GM18870 (cell line): ENCODE data around the gene GYPC.
"Not testable (repeated sequence)": the region's sequence is repeated elsewhere in the genome, so short reads cannot be mapped to it uniquely, and the experiment has no call there.

Experiments
- ATAC-seq: cut with Tn5 transposase; IDR thresholded peaks from one replicate; pipeline ENCODE4 v1.9.1; 2021; ENCODE audit warnings: moderate library complexity; ENCODE audit not compliant: unreplicated experiment

Gene GYPC

GRCh38 chr2:126696644-126697520 lies 40.9 kb downstream of the GYPC start:
- ATAC-seq = no peak

- ATAC-seq = no peak
Observed at GRCh38 chr2:126698376-126698775, 42.4 kb downstream of the GYPC start.

DNA sequence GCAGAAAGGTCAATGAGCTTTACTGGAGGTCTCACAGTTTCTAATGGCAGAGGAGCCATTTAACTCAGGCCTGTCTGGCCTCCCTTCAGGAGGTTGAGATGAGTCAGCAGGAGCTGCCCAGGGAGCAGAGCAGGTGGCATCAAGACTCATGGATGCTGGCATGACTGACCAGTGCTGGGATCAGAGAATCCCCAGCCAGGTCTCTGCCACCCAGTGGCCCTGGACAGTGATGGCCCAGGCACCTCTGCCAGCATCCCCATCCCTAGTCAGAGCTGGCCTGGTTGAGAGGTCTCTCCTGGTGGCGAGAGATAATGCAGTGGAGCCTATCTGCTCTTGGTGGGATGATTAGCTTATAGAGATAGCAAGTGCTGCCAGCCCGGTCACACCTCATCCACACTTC lies 43.1 kb downstream of the GYPC start:
- no peak for ATAC-seq

- no peak for ATAC-seq
Observed at GRCh38 chr2:126699716-126700581, 44.0 kb downstream of the GYPC start.

GRCh38 chr2:126700677-126701076 lies 44.7 kb downstream of the GYPC start:
- no peak for ATAC-seq

DNA sequence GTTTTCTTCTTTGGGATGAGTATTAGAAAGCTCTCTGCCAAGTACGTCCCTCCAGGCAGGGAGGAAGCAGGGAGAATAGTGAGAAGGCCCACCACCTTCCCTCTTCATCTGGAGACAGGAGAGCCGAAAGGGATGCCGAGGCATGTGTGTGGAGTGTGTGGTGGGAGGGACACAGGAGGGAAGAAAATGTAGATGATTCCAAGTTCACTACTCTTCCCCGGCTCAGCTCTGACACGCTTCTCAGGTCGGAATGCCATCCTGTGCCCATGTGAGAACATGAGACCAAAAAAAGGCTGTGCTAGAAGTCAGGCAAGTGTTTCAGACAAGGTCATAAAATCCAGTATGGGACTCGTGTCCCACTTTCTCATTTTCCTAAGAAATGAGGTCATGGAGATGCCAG lies 47.4 kb downstream of the GYPC start:
- ATAC-seq = no peak

GRCh38 chr2:126704434-126705160 lies 48.6 kb downstream of the GYPC start:
- no peak for ATAC-seq

- ATAC-seq = no peak
Observed at GRCh38 chr2:126707191-126707590, 51.2 kb downstream of the GYPC start.

GRCh38 chr2:126707941-126708340 lies 52.0 kb downstream of the GYPC start:
- ATAC-seq = no peak

GRCh38 chr2:126714191-126714965 lies 58.4 kb downstream of the GYPC start:
- ATAC-seq = no peak

DNA sequence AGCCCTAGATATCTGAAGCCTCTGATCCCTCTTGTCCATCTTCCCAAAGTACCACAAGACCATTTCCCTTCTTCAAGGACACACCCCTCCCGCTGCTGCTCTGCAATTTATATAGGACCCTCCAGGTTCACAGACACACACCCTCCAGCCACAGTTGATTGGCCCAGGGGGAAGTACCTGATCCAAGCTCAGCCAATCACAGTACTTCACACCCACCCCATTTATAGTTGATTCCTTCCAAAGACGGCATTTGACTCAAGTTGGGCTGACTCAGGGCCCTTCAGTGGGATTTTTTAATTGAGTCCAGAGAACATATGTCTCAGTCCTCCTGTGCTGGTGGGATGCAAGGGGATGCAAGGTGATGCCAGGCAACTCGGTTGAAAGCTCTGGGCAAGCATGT lies 59.2 kb downstream of the GYPC start:
- no peak for ATAC-seq

- no peak for ATAC-seq
Observed at GRCh38 chr2:126715576-126716406, 59.8 kb downstream of the GYPC start.

GRCh38 chr2:126717277-126717676 lies 61.3 kb downstream of the GYPC start:
- not testable (repeated sequence) for ATAC-seq

DNA sequence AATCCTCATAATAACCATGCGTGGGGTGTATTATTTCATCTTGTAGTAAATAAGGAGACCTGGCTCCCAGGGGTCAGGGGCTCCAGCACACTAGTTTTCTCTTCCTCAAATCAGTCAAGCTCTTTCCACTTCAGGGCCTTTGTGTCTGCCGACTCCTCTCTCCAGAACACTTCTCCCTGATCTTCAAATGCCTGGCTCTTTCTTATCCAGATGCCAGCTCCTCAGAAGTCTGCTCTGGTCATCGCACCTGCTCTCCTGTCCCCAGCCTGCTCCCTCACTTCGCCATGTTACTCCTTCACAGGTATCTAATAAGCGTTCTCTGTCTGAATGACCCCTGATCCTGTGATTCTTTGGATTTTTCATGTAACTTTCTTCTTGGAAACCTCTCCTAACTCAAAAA lies 62.0 kb downstream of the GYPC start:
- no peak for ATAC-seq

DNA sequence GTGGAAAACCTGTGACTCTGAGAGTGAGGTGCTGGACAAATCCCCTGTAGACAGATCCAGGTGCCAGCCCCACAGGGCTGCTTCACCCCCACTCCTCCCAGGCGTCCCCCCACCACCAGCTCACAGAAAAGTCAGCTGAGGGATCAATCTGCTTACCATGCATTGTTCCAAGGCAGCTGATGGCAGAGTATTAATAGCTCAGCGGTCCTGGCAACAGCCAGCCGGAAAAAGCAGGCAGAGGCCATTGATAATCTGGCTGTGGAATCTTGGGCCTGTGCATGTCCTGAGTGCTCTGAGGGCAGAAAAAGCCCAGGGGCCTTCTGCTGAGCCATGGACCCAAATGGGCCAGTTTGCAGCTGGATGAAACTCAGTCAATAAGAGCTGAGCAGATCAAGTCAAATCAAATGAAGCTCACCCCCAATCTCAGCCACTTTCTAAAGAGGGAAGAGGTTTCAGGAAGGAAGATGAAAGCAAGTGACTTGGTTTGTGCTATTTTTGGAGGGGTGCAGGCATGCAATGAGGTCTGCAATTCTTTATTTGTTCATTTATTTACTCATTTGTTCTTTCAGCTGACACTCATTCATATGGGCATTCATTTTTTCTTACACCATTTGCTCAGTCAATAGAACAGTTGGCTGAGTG lies 63.4 kb downstream of the GYPC start:
- no peak for ATAC-seq

DNA sequence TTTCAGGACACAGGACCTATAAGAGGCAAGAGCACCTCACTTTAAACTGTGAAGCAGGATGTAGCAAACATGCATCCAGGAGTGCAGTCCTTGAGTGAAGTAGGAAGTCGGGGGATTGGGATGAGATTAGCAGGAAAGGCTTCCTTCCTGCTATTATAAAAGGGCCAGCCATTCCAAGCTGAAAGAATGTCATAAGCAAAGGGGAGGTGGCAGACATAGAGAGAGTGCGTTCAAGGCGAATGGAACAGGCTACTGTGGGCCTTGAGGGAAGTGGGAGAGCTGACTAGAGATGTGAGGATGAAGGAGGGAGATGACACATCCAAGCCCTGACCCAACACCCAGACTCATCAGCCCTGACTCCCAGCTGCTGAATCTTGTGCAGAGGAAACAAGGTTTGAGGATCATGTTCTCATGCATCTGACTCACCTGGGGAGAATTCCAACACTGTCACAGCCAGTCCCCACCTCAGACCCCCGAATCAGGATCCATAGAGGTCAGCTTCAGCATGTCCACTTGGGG lies 63.9 kb downstream of the GYPC start:
- ATAC-seq = no peak

GRCh38 chr2:126720638-126721037 lies 64.7 kb downstream of the GYPC start:
- ATAC-seq = no peak

GRCh38 chr2:126722081-126722480 lies 66.1 kb downstream of the GYPC start:
- ATAC-seq = no peak

- no peak for ATAC-seq
Observed at GRCh38 chr2:126722546-126722945, 66.6 kb downstream of the GYPC start.
